ENCODE measurements around the gene PDE4D.

The PDE4D gene

GRCh38 chr5:59542306-59542705 lies 351.2 kb downstream of the PDE4D start:
- no peak for DNase-seq

- DNase-seq = no peak
These were observed 353.2 kb downstream of the PDE4D start for GRCh38 chr5:59540366-59540765.

GRCh38 chr5:59538750-59539121 lies 354.8 kb downstream of the PDE4D start:
- DNase-seq = no peak

GRCh38 chr5:59537961-59538749 lies 355.4 kb downstream of the PDE4D start:
- DNase-seq = no peak

- DNase-seq = no peak
These were observed 356.7 kb downstream of the PDE4D start for GRCh38 chr5:59536875-59537274.

- DNase-seq = no peak
These were observed 358.0 kb downstream of the PDE4D start for GRCh38 chr5:59535561-59535960.

GRCh38 chr5:59533730-59534108 lies 359.8 kb downstream of the PDE4D start:
- DNase-seq = no peak

- DNase-seq = no peak
These were observed 360.4 kb downstream of the PDE4D start for GRCh38 chr5:59532979-59533729.

- no peak for DNase-seq
These were observed 364.3 kb downstream of the PDE4D start for GRCh38 chr5:59529239-59529638.

- no peak for DNase-seq
These were observed 365.2 kb downstream of the PDE4D start for GRCh38 chr5:59528202-59528862.

GRCh38 chr5:59525957-59526356 lies 367.6 kb downstream of the PDE4D start:
- DNase-seq = no peak

- no peak for DNase-seq
These were observed 368.2 kb downstream of the PDE4D start for GRCh38 chr5:59525311-59525710.

- no peak for DNase-seq
These were observed 371.2 kb downstream of the PDE4D start for GRCh38 chr5:59522201-59522831.

GRCh38 chr5:59521476-59521875 lies 372.1 kb downstream of the PDE4D start:
- no peak for DNase-seq

- no peak for DNase-seq
These were observed 374.2 kb downstream of the PDE4D start for GRCh38 chr5:59519338-59519737.

- no peak for DNase-seq
These were observed 375.5 kb downstream of the PDE4D start for GRCh38 chr5:59517926-59518585.

- DNase-seq = no peak
These were observed 377.4 kb downstream of the PDE4D start for GRCh38 chr5:59516161-59516560.

- no peak for DNase-seq
These were observed 387.1 kb downstream of the PDE4D start for GRCh38 chr5:59506285-59506877.

GRCh38 chr5:59504043-59504442 lies 389.5 kb downstream of the PDE4D start:
- DNase-seq = no peak

GRCh38 chr5:59503220-59503619 lies 390.3 kb downstream of the PDE4D start:
- DNase-seq = no peak

GRCh38 chr5:59501316-59501715 lies 392.2 kb downstream of the PDE4D start:
- no peak for DNase-seq

- DNase-seq = no peak
These were observed 393.5 kb downstream of the PDE4D start for GRCh38 chr5:59500014-59500413.
